ENCODE data around the gene DAPK1.

DNA sequence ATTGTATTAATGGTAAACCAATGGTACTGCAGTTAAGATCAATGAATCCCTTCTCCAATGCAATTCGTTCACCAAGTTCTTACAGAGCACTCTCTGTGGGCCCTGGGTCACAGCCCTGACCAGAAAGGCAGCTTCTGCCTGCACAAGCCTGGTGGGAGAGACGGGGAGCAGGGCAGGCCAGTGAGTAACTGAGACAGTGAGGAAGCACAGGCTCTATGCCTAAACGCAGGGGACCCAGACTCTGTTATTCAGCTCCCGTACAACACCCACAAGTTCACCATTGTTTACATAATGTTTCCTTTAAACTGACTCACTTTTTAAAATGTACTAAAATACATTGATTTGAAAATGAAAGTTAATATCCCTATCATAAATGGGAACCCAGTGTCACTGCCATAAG lies 187.8 kb downstream of the DAPK1 start:
- TF ChIP-seq, protein P1, sequence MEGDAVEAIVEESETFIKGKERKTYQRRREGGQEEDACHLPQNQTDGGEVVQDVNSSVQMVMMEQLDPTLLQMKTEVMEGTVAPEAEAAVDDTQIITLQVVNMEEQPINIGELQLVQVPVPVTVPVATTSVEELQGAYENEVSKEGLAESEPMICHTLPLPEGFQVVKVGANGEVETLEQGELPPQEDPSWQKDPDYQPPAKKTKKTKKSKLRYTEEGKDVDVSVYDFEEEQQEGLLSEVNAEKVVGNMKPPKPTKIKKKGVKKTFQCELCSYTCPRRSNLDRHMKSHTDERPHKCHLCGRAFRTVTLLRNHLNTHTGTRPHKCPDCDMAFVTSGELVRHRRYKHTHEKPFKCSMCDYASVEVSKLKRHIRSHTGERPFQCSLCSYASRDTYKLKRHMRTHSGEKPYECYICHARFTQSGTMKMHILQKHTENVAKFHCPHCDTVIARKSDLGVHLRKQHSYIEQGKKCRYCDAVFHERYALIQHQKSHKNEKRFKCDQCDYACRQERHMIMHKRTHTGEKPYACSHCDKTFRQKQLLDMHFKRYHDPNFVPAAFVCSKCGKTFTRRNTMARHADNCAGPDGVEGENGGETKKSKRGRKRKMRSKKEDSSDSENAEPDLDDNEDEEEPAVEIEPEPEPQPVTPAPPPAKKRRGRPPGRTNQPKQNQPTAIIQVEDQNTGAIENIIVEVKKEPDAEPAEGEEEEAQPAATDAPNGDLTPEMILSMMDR (IDR thresholded peaks at IDR 0.05; ENCODE audit: low read length): no peak
- TF ChIP-seq EZH2phosphoT487 (IDR thresholded peaks at IDR 0.05; ENCODE audit: low read length): no peak
- no peak for TF ChIP-seq EZH2 (optimal IDR thresholded peaks at IDR 0.05; ENCODE audit: low read depth, low read length)
